K562 (cell line): ENCODE results near the gene LY6G6C. TPM values are rescaled to one million over a fixed set of nuclear protein-coding genes. Genes with fewer than 3 reads are reported as not detected.

Experiments used
- ATAC-seq: fragments of 200-7000 bp; cut with Tn5 transposase; 3 replicates; pipeline ENCODE4 v1.9.1; 2020; ENCODE audit warnings: moderate library complexity
- BruUV-seq: library from RNA; stranded (reverse); fragments of 400-500 nt; replicated peaks from 2 replicates; lab custom pipeline; 2021; lab: Mats Ljungman, UMichigan
- CTCF ChIA-PET: fragments of 300-600 bp; formaldehyde crosslinking; extraction: SDS; loops from one replicate; lab custom pipeline; 2021; ENCODE audit warnings: low intra/inter-chr PET ratio; lab: Yijun Ruan, JAX
- POLR2A ChIA-PET: fragments of 300-600, 350-650 bp; sonication (Branson Sonifier 250); formaldehyde crosslinking; extraction: SDS; loops from one replicate; lab custom pipeline; 2021; ENCODE audit warnings: antibody characterized with exemption, inconsistent platforms; lab: Yijun Ruan, JAX
- DNase-seq, 4 experiments: peaks; one replicate each; pipeline versions ENCODE4 v3.0.0 to v3.0.0-alpha.2; 2011 to 2018; ENCODE audit warnings: low spot score in 3 of 4, mixed read lengths in 3 of 4; ENCODE audit errors: extremely low read depth in 1 of 4
- FAIRE-seq: peaks from 2 replicates; lab custom pipeline; 2011; peaks lifted over from hg19 to GRCh38; lab: Jason Lieb, UNC
- H2AFZ ChIP-seq: 2 replicates; pipeline ENCODE4 v1.6.0; 2011; ENCODE audit warnings: low read depth, low read length, control low read depth, inconsistent platforms
- H3K27ac ChIP-seq: fragments of 200-600 bp; 3 replicates; pipeline ENCODE4 v1.8.0; 2011; ENCODE audit warnings: low read depth, mild to moderate bottlenecking, control low read depth, inconsistent platforms, low read length, moderate library complexity, mixed read lengths; ENCODE audit errors: extremely low read depth
- H3K27me3 ChIP-seq, 2 experiments: fragments of 300-600 bp in 1 of 2; 2 replicates in 1 of 2; 3 replicates in 1 of 2; pipeline versions ENCODE4 v1.6.0 to v1.8.0; 2011; ENCODE audit warnings: inconsistent platforms in 2 of 2, low read length in 2 of 2, mild to moderate bottlenecking in 1 of 2, mixed read lengths in 1 of 2, moderate library complexity in 1 of 2; ENCODE audit not compliant: control insufficient read depth in 2 of 2, insufficient read depth in 2 of 2
- H3K36me3 ChIP-seq: fragments of 300-600 bp; 3 replicates; pipeline ENCODE4 v1.8.0; 2011; ENCODE audit warnings: mild to moderate bottlenecking, low read length, inconsistent platforms; ENCODE audit not compliant: control insufficient read depth, insufficient read depth
- H3K4me1 ChIP-seq, 2 experiments: fragments of 200-600 bp in 1 of 2; replicated peaks in 1 of 2; 2 replicates in 1 of 2; 3 replicates in 1 of 2; pipeline versions ENCODE4 v1.5.1 to v1.8.0; 2011; ENCODE audit warnings: inconsistent platforms in 2 of 2, low read length in 2 of 2, mild to moderate bottlenecking in 1 of 2, mixed read lengths in 1 of 2, moderate library complexity in 1 of 2; ENCODE audit not compliant: control insufficient read depth in 2 of 2, insufficient read depth in 2 of 2
- H3K4me2 ChIP-seq: 2 replicates; pipeline ENCODE4 v1.6.1; 2011; ENCODE audit warnings: low read length, control low read depth, inconsistent platforms, mixed read lengths; ENCODE audit not compliant: insufficient read depth
- H3K4me3 ChIP-seq: fragments of 200-600 bp; sonication (generic), shearing (Covaris generic); 2 replicates; pipeline ENCODE4 v1.5.1; 2016; ENCODE audit warnings: control low read depth, inconsistent platforms
- H3K79me2 ChIP-seq: fragments of 200-600 bp; 3 replicates; pipeline ENCODE4 v1.8.0; 2011; ENCODE audit warnings: low read length, inconsistent platforms; ENCODE audit not compliant: control insufficient read depth, insufficient read depth
- H3K9ac ChIP-seq, 2 experiments: 2 replicates each; pipeline versions ENCODE4 v1.6.0 to v1.6.1; 2011; ENCODE audit warnings: low read depth in 2 of 2, low read length in 2 of 2, control low read depth in 1 of 2, inconsistent platforms in 1 of 2, mild to moderate bottlenecking in 1 of 2, mixed read lengths in 1 of 2; ENCODE audit not compliant: insufficient read depth in 1 of 2
- H3K9me1 ChIP-seq: one replicate; pipeline ENCODE4 v1.6.0; 2011; ENCODE audit warnings: inconsistent platforms, mild to moderate bottlenecking, low read length, moderate library complexity; ENCODE audit not compliant: control insufficient read depth, insufficient read depth
- H3K9me3 ChIP-seq: replicated peaks from 2 replicates; pipeline ENCODE4 v1.5.1; 2011; ENCODE audit warnings: low read depth, low read length, inconsistent platforms; ENCODE audit not compliant: control insufficient read depth, insufficient read depth
- H4K20me1 ChIP-seq: replicated peaks from 2 replicates; pipeline ENCODE4 v1.6.1; 2011; ENCODE audit warnings: low read length, inconsistent platforms, mixed read lengths; ENCODE audit not compliant: control insufficient read depth, insufficient read depth
- BHLHE40 ChIP-seq: IDR thresholded peaks from 2 replicates; pipeline ENCODE4 v1.6.1; 2011; ENCODE audit warnings: low read length, improper control_type of control experiment
- DNMT1 ChIP-seq: fragments of 450-650 bp; IDR thresholded peaks from 2 replicates; pipeline ENCODE4 v1.6.1; 2016; ENCODE audit warnings: antibody characterized with exemption, mild to moderate bottlenecking
- EHMT2 ChIP-seq: fragments of 450-650 bp; IDR thresholded peaks from 2 replicates; pipeline ENCODE4 v1.6.1; 2018; ENCODE audit warnings: antibody characterized with exemption
- HNRNPUL1 ChIP-seq: fragments of 200-400 bp; formaldehyde crosslinking; IDR thresholded peaks from 2 replicates; pipeline ENCODE4 v1.6.1; 2017; ENCODE audit warnings: low read length
- KAT7 ChIP-seq: sonication (generic); formaldehyde crosslinking; IDR thresholded peaks from 2 replicates; pipeline ENCODE4 v1.8.0; 2022; ENCODE audit warnings: missing genetic modification reagents, mild to moderate bottlenecking, borderline replicate concordance
- LCOR ChIP-seq: sonication (generic); formaldehyde crosslinking; IDR thresholded peaks from 2 replicates; pipeline ENCODE4 v1.8.0; 2022; ENCODE audit warnings: mild to moderate bottlenecking, missing genetic modification reagents
- MCM2 ChIP-seq: fragments of 450-650 bp; IDR thresholded peaks from 2 replicates; pipeline ENCODE4 v1.6.1; 2017; ENCODE audit warnings: low read depth, mild to moderate bottlenecking
- NR2C2 ChIP-seq, 2 experiments: fragments of 200-800 bp in 1 of 2; sonication (Bioruptor generic) in 1 of 2; sonication (generic) in 1 of 2; formaldehyde crosslinking in 1 of 2; IDR thresholded peaks; 2 replicates each; pipeline versions ENCODE4 v1.6.1 to v1.8.0; 2016 to 2022; ENCODE audit warnings: mild to moderate bottlenecking in 1 of 2, missing compliant biosample characterization in 1 of 2, missing genetic modification characterization in 1 of 2, missing genetic modification reagents in 1 of 2
- PYGO2 ChIP-seq: fragments of 450-650 bp; IDR thresholded peaks from 2 replicates; pipeline ENCODE4 v1.6.1; 2016; ENCODE audit warnings: mild to moderate bottlenecking, missing genetic modification characterization, moderate library complexity, missing compliant biosample characterization
- SNRNP70 ChIP-seq: fragments of 200-400 bp; formaldehyde crosslinking; optimal IDR thresholded peaks from 2 replicates; pipeline ENCODE3; 2017; ENCODE audit warnings: low read depth, low read length
- SPI1 ChIP-seq: IDR thresholded peaks from 2 replicates; pipeline ENCODE4 v1.6.1; 2011; ENCODE audit warnings: low read depth, low read length, control low read depth, borderline replicate concordance
- TGIF2 ChIP-seq: sonication (generic); formaldehyde crosslinking; IDR thresholded peaks from 2 replicates; pipeline ENCODE4 v1.8.1; 2022; ENCODE audit warnings: mild to moderate bottlenecking, missing genetic modification reagents, moderate library complexity
- ZNF445 ChIP-seq: fragments of 250-450 bp; sonication (Bioruptor Pico); IDR thresholded peaks from 2 replicates; pipeline ENCODE4 v1.4.0; 2020; ENCODE audit warnings: low read depth, mild to moderate bottlenecking, moderate library complexity
- WGBS: fragments of 100-300 bp; shearing (Covaris generic); methylation state at CpG from one replicate; pipeline ENCODE4 v1.1.6; 2016; ENCODE audit warnings: low coverage, mixed read lengths; ENCODE audit not compliant: insufficient coverage; ENCODE audit errors: missing lambda C conversion rate; 5-methylcytosine and 5-hydroxymethylcytosine counted together
- in situ Hi-C: fragments of 300-500 bp; cut with MboI; formaldehyde crosslinking; loops from 4 replicates; pipeline ENCODE4 v1.15.0; 2018; ENCODE audit warnings: inconsistent platforms, mixed read lengths
- intact Hi-C: fragments of 100-400 bp; cut with micrococcal nuclease; formaldehyde crosslinking; loops from 2 replicates; pipeline ENCODE4 v1.14.2; 2022
- polyA plus RNA-seq, 8 experiments: library from polyadenylated mRNA; depleted of rRNA in 4 of 8; stranded (reverse) in 5 of 8; unstranded in 3 of 8; fragments of >200 nt; fragmentation: Nextera tagmentation in 2 of 8; fragmentation: Illumina TruSeq in 1 of 8; extraction: Ambion mirVana in 2 of 8; extraction: Trizol in 1 of 8; gene quantifications; 2 replicates each; pipeline versions ENCODE4 v1.2.1 to v1.2.3, GENCODE V29; 2011 to 2014; ENCODE audit warnings: inconsistent platforms in 1 of 8, missing spikeins in 1 of 8
- total RNA-seq, 7 experiments: library from RNA; depleted of rRNA in 6 of 7; stranded (reverse); fragments of >200 nt in 6 of 7; fragmentation: Illumina TruSeq in 2 of 7; extraction: Trizol in 2 of 7; gene quantifications; 2 replicates each; pipeline versions ENCODE4 v1.2.1 to v1.2.3, GENCODE V29; 2011 to 2021; ENCODE audit warnings: low replicate concordance in 1 of 7
- TF ChIP-seq, protein P1 (sequence below): sonication (generic); formaldehyde crosslinking; IDR thresholded peaks from 2 replicates; pipeline ENCODE4 v1.8.0; 2022; ENCODE audit warnings: mild to moderate bottlenecking, missing genetic modification reagents
- TF ChIP-seq, protein P2 (sequence below): sonication (generic); formaldehyde crosslinking; IDR thresholded peaks from 2 replicates; pipeline ENCODE4 v1.8.0; 2022; ENCODE audit warnings: mild to moderate bottlenecking, low read depth, missing genetic modification reagents
- TF ChIP-seq, protein P3 (sequence below): sonication (generic); formaldehyde crosslinking; IDR thresholded peaks from 2 replicates; pipeline ENCODE4 v1.9.0; 2022; ENCODE audit warnings: mild to moderate bottlenecking, missing genetic modification reagents

The LY6G6C gene
- total and polyA plus RNA-seq, 9 of the 15 experiments (the other 6 are each of a cell fraction or from before 2014, with no cell fraction given), result 0.06 to 0.20 TPM; not detected in 7

DNA sequence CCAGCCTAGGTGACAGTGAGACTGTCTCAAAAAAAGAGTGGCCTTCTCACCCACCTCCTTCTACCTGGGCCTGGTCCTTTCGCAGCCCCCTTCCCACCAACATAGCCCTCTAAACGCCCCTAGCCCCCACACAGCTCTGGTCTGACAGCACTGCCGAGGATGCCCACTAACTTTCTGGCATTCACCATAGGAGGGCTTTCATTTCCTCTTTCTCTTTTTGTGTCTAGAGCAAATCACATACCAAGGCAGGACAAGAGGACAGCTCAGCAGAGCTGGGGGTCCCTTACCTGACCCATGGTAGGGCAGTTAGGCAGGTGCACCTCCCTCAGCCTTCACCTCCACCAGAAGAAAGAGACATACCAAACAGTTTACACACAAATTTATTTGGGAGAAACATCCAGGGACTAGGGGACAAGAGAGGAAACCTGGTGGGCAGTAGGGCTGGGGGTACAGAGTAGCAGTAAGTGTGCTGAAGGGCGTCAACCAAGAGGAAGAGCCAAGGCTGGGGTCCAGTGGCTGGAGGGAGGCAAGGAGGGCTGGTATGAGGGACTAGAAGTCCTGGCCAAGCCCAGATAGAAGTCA lies 45.1 kb downstream of the LY6G6C start:
- intact Hi-C loops (no loop called here), in situ Hi-C loops (no loop called here)
- Histone ChIP-seq H3K27ac (no peak overlapping the region), H3K36me3 (peaks cover 26% of the 10 kb centered on the region), H3K79me2 (no peaks in the 10 kb centered on the region), H2AFZ (peak overlapping the region; percentile 79), H4K20me1 (no peaks in the 10 kb centered on the region), H3K4me1 (peaks cover 9 to 11% of the 10 kb centered on the region in 2 experiments), H3K4me3 (no peak overlapping the region), H3K4me2 (peak overlapping the region; percentile 39; the same call in 1 of the 2 replicates), H3K9me3 (no peaks in the 10 kb centered on the region), H3K9me1 (no peaks in the 10 kb centered on the region), H3K9ac (peak overlapping the region; percentile 16 to 70; a peak in 2 of 4 replicates), H3K27me3 (no peaks in the 10 kb centered on the region)
- DNase-seq (no peak), FAIRE-seq (no peak), ATAC-seq (peak; percentile 2; the same call in 2 of the 3 replicates)
- ChIA-PET POLR2A (interaction anchor here (0.5 to 2.1 kb wide), 14 partner anchors 8 to 158 kb away, joined by 3 to 15 read pairs (median 6); partner anchors contain the start of genes C6orf47, CSNK2B and GPANK1), CTCF (interaction anchor here (0.5 kb wide), 1 partner anchor 11 kb away, joined by 5 read pairs; the partner anchor contains the start of gene CSNK2B)
- no TSS peak for BruUV-seq
- 38% methylated on average over 4 of the region's 4 CpGs for WGBS
- TF ChIP-seq EHMT2, result no peak
- TF ChIP-seq, protein P1, sequence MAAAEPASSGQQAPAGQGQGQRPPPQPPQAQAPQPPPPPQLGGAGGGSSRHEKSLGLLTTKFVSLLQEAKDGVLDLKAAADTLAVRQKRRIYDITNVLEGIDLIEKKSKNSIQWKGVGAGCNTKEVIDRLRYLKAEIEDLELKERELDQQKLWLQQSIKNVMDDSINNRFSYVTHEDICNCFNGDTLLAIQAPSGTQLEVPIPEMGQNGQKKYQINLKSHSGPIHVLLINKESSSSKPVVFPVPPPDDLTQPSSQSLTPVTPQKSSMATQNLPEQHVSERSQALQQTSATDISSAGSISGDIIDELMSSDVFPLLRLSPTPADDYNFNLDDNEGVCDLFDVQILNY (CRISPR knock-in tag), result 0 out of 2 replicates have a peak, but pooled peaks have one; percentile 29
- TF ChIP-seq TGIF2, result peak; percentile 62; the same call in 1 of the 2 replicates
- 0 out of 2 replicates have a peak, but pooled peaks have one; percentile 35 for TF ChIP-seq MCM2
- TF ChIP-seq SNRNP70, result peak; percentile 40
- peak; percentile 58; the same call in 1 of the 2 replicates for TF ChIP-seq SPI1
- TF ChIP-seq LCOR (CRISPR knock-in tag), result 0 out of 2 replicates have a peak, but pooled peaks have one; percentile 3
- TF ChIP-seq BHLHE40, result 0 out of 2 replicates have a peak, but pooled peaks have one; percentile 26
- peak; percentile 45; the same call in 1 of the 2 replicates for TF ChIP-seq NR2C2 (CRISPR knock-in tag; IDR thresholded peaks at IDR 0.05)
- TF ChIP-seq NR2C2 (tag; IDR thresholded peaks at IDR 0.05), result no peak
- TF ChIP-seq, protein P2, sequence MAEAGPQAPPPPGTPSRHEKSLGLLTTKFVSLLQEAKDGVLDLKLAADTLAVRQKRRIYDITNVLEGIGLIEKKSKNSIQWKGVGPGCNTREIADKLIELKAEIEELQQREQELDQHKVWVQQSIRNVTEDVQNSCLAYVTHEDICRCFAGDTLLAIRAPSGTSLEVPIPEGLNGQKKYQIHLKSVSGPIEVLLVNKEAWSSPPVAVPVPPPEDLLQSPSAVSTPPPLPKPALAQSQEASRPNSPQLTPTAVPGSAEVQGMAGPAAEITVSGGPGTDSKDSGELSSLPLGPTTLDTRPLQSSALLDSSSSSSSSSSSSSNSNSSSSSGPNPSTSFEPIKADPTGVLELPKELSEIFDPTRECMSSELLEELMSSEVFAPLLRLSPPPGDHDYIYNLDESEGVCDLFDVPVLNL, result 0 out of 2 replicates have a peak, but pooled peaks have one; percentile 23
- no peak for TF ChIP-seq ZNF445 (CRISPR knock-in tag)
- TF ChIP-seq, protein P3, sequence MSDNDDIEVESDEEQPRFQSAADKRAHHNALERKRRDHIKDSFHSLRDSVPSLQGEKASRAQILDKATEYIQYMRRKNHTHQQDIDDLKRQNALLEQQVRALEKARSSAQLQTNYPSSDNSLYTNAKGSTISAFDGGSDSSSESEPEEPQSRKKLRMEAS, result no peak; the same call in 1 of the 2 replicates
- TF ChIP-seq HNRNPUL1, result peak; percentile 60; the same call in 1 of the 2 replicates
- no peak for TF ChIP-seq PYGO2 (tag)
- TF ChIP-seq KAT7 (CRISPR knock-in tag), result no peak
- 0 out of 2 replicates have a peak, but pooled peaks have one; percentile 83 for TF ChIP-seq DNMT1
